Measurements from ENCODE around the gene EDAR. TPM values are rescaled to one million over a fixed set of nuclear protein-coding genes. Genes with fewer than 3 reads are reported as not detected.

EDAR gene
- total RNA-seq, 4 donors from 2014 or later = 0.72 to 7.1 (median 4.2) TPM

DNA sequence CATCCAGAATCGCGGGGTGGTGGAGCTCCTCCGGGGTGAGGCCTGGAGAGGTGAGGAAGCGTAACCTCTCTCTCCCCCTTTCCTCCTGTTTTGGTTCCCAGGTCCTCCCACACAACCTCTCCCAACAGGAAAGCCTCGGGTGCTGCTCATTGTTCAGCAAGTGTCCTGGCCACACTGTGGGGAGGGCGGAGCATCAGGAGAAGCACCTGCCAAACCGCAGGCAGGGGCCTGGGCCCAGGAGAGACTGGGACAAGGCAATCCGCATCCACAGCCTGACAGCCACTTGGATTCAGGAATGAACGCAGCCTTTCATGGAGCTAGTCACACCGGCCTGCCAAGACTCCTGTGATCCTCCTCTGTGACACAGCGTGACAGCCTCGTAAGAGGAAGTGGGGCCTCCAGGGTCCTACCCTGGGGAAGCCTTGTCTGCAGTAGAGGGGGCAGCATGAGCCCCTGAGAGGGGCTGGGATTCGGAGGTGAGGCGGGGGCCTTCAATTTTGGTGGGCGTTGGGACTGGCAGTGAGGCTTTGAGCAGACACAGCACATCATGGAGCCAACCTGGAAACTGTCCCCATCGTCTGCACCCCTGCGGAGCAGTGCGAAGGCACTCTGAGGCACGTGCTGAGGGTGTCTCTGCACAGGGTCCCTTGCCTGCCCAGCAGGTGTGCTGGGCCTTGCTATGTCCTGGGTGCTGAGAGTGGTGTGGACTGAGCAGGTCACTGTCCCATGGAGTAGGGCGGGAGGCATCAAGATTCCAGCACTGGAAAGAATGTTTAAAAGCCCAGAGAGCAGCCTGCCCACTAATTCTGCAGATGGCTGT, 62.2 kb downstream of the EDAR start:
- no peak for DNase-seq (ENCODE audit: low spot score in 2 of 2)
- no peak overlapping the region for H3K4me3 ChIP-seq (ENCODE audit: low read depth, poor library complexity, severe bottlenecking)
- TF ChIP-seq POLR2A (IDR thresholded peaks at IDR 0.05) = no peak
- no peak for TF ChIP-seq CTCF (IDR thresholded peaks at IDR 0.05)
- 81 to 85% methylated on average over 19 to 20 of the region's 20 CpGs for WGBS, 2 donors
- intact Hi-C loops (cut with DNase I; ENCODE audit: low total_unique reads) = no loop called here

GRCh38 chr2:108925735-108926134, 63.3 kb downstream of the EDAR start:
- 79 to 81% methylated on average over 8 of the region's 8 CpGs for WGBS, 2 donors
- no peak overlapping the region for H3K4me3 ChIP-seq (ENCODE audit: low read depth, poor library complexity, severe bottlenecking)
- no peak for DNase-seq (ENCODE audit: low spot score in 2 of 2)
- TF ChIP-seq CTCF (IDR thresholded peaks at IDR 0.05) (no peak), POLR2A (IDR thresholded peaks at IDR 0.05) (no peak)
- intact Hi-C loops (cut with DNase I; ENCODE audit: low total_unique reads) = no loop called here

DNA sequence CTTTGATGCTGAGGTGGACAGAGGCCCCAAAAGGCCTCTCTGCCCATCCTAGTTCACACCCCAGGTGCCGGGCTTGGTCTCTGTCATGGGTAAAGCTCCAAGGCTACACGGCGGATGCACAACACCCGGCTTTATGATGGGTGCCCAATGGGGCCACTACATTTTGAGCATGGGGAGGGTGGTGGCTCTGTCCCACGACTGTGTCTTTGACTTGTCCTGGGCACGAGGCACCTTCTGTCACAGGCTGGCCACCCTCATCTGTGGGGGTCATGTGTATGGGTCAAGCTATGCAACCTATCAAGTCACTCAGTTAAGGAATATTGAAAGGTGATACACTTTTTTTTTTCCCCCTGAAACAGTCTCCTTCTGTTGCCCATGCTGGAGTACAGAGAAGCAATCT, 63.7 kb downstream of the EDAR start:
- intact Hi-C loops (cut with DNase I; ENCODE audit: low total_unique reads) = no loop called here

DNA sequence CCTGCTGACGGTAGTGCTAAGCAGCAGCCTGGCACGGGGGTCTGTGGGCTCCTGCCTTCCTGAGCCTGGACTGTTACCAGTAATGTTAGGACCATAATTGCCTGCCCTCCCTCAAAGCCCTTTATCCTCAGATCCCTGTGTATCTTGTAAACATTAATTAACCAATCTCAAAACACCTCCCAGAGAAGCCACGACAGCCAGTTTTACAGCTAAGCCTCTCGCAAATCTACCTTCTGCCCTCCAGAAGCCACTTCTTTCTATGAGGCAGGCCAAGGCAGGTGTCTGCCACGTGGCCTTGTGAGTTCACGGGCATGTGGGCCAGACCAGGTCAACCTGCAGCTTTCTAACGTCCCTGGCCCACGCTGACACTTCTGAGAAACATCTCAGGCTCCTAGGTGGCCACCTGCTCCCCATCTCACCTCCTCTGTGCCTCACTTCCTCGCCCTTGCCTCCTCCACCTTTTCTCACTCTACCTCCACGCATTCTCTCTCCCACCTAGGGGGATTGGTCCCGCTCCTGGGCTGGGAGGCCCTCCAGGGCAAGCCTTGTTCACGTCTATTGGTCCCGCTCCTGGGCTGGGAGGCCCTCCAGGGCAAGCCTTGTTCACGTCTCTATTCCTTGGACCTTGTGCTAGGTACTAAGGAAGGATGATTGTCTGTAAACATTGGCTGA, 64.3 kb downstream of the EDAR start:
- no peak overlapping the region for H3K4me3 ChIP-seq (ENCODE audit: low read depth, poor library complexity, severe bottlenecking)
- WGBS, 2 donors = 87 to 91% methylated on average over 14 of the region's 14 CpGs
- TF ChIP-seq CTCF (IDR thresholded peaks at IDR 0.05) (no peak), POLR2A (IDR thresholded peaks at IDR 0.05) (no peak)
- peak in 1 of 2 donors; percentile 70 for DNase-seq (ENCODE audit: low spot score in 2 of 2)
- intact Hi-C loops (cut with DNase I; ENCODE audit: low total_unique reads) = no loop called here

More for the DNA sequence above, 63.7 kb downstream of the EDAR start:
- DNase-seq (ENCODE audit: low spot score in 2 of 2) = peak in 1 of 2 donors; percentile 57
- no peak overlapping the region for H3K4me3 ChIP-seq (ENCODE audit: low read depth, poor library complexity, severe bottlenecking)
- WGBS, 2 donors = 85 to 92% methylated on average over 4 to 6 of the region's 6 CpGs
- TF ChIP-seq CTCF (IDR thresholded peaks at IDR 0.05) (no peak), POLR2A (IDR thresholded peaks at IDR 0.05) (no peak)

GRCh38 chr2:108923736-108924579, 65.1 kb downstream of the EDAR start:
- intact Hi-C loops (cut with DNase I; ENCODE audit: low total_unique reads) = no loop called here
- H3K4me3 ChIP-seq (ENCODE audit: low read depth, poor library complexity, severe bottlenecking) = no peak overlapping the region
- WGBS, 2 donors = 82 to 85% methylated on average over 13 of the region's 13 CpGs
- TF ChIP-seq CTCF (IDR thresholded peaks at IDR 0.05) (no peak), POLR2A (IDR thresholded peaks at IDR 0.05) (no peak)
- DNase-seq (ENCODE audit: low spot score in 2 of 2) = peak in 1 of 2 donors; percentile 79
